Epithelial cell of proximal tubule (primary cell): ENCODE results near the gene SH2D1B. TPM values are rescaled to one million over a fixed set of nuclear protein-coding genes. Genes with fewer than 3 reads are reported as not detected.
"Not testable (repeated sequence)": the region's sequence is repeated elsewhere in the genome, so short reads cannot be mapped to it uniquely, and the experiment has no call there.

Experiments used
- DNase-seq: peaks from one replicate; pipeline ENCODE4 v3.0.0-alpha.2; 2011; ENCODE audit warnings: low read depth
- H3K4me3 ChIP-seq: 2 replicates; pipeline ENCODE4 v1.5.1; 2011; ENCODE audit warnings: low read depth, mild to moderate bottlenecking, low read length
- CTCF ChIP-seq: conservative IDR thresholded peaks from 2 replicates; pipeline ENCODE4 v1.5.1; 2012; ENCODE audit warnings: low read depth, mild to moderate bottlenecking, low read length
- total RNA-seq: library from RNA; depleted of rRNA; stranded (reverse); fragments of >200 nt; gene quantifications from 2 replicates; pipeline ENCODE4 v1.2.3, GENCODE V29; 2015

SH2D1B gene
- 0.07 and 0.23 TPM in 2 replicates for total RNA-seq

GRCh38 chr1:162412002-162412401, at the start of gene SH2D1B:
Gene SH2D1B (minus strand): TSS chr1:162412136. CDS start chr1:162412016, 120 bp downstream.
- DNase-seq: no peak
- H3K4me3 ChIP-seq: no peak within 1 kb of the TSS
- no peak for TF ChIP-seq CTCF

- DNase-seq: no peak
- no peak for TF ChIP-seq CTCF
- no peak overlapping the region for H3K4me3 ChIP-seq
Measured at GRCh38 chr1:162458236-162458635, 46.3 kb upstream of the SH2D1B start.

DNA sequence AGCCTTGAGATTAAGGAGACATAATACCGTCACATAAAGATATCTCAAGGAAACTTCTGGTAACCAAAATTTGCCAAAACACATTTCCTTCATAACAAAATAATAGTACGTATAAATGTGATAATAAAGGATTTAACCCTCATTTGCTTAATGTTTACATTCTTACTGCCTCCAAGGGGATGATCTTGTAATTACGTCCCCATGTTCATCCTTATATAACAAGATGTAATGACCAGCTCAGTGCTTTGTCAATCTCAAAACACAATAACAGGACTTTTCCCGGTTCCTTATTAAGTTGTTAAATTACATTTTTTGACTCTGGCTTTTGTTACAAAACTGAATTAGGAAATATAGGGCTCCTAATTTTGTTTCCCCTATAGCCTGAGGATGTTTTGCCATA, 44.4 kb upstream of the SH2D1B start:
- no peak for TF ChIP-seq CTCF
- no peak overlapping the region for H3K4me3 ChIP-seq
- no peak for DNase-seq

DNA sequence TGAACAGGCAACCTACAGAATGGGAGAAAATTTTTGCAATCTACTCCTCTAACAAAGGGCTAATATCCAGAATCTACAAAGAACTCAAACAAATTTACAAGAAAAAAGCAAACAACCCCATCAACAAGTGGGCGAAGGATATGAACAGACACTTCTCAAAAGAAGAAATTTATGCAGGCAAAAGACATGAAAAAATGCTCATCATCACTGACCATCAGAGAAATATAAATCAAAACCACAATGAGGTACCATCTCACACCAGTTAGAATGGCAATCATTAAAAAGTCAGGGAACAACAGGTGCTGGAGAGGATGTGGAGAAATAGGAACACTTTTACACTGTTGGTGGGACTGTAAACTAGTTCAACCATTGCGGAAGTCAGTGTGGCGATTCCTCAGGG, 42.4 kb upstream of the SH2D1B start:
- not testable (repeated sequence) for H3K4me3 ChIP-seq, DNase-seq

DNA sequence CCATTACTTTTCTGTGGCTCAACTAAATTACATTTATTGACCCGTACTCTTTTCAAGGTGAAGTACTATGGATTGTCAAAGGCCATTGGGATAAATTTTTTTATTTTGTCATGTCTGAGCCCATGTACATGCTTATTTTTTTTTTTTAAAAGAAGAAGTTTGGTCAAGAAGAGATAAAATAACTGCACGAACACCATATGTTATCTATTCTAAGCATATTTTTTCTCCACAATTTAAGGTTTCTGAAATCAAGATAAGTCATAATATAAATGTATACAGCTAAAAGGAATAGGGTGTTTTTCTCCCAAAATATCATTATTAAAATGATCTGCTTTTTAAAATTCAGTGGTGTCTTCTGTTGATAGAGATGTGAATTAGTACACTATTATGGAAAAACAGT, 35.0 kb upstream of the SH2D1B start:
- no peak for TF ChIP-seq CTCF
- no peak overlapping the region for H3K4me3 ChIP-seq
- no peak for DNase-seq

DNA sequence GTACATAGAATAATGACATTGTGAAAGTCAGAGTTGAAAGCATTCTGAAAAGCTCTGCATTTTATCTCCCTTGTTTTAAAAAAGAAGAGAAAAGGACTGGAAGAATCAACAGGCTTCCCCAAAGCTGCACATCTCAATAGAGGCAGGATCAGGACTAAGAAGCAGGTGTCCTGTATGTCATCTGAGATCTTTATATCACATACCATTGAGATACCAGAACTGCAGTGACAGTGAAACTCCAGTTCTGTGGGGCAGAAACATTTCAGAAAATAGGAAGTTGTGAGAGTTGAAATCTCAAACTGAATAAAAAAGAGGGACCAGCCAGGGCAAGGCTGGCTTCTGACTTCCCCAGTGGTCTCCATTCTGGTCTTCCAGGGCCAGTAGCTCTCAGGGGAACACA, 33.0 kb upstream of the SH2D1B start:
- no peak for DNase-seq
- no peak overlapping the region for H3K4me3 ChIP-seq
- TF ChIP-seq CTCF: no peak

DNA sequence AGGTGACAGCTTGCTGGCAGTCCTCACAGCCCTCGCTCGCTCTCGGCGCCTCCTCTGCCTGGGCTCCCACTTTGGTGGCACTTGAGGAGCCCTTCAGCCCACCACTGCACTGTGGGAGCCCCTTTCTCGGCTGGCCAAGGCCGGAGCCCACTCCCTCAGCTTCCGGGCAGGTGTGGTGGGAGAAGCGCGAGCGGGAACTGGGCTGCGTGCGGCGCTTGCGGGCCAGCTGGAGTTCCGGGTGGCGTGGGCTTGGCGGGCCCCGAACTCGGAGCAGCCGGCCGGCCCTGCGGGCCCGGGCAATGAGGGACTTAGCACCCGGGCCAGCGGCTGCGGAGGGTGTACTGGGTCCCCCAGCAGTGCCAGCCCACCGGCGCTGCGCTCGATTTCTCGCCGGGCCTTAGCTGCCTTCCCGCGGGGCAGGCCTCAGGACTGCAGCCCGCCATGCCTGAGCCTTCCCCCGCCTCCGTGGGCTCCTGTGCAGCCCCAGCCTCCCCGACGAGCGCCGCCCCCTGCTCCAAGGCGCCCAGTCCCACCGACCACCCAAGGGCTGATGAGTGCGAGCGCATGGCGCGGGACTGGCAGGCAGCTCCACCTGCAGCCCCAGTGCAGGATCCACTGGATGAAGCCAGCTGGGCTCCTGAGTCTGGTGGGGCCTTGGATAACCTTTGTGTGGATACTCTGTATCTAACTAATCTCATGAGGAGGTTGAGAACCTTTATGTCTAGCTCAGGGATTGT, 21.2 kb upstream of the SH2D1B start:
- not testable (repeated sequence) for DNase-seq, H3K4me3 ChIP-seq

GRCh38 chr1:162430583-162430982, 18.6 kb upstream of the SH2D1B start:
- H3K4me3 ChIP-seq: no peak overlapping the region
- no peak for DNase-seq
- no peak for TF ChIP-seq CTCF
